Suprapubic skin (tissue), 4 donors: ENCODE results near the gene CTF1.
A peak's percentile ranks its signal among the peaks of the same experiment; 100 is the strongest.

Source experiments
- EP300 ChIP-seq: sonication (generic); formaldehyde crosslinking; IDR thresholded peaks from one replicate; pipeline ENCODE4 v1.6.1; 2017; ENCODE audit warnings: antibody characterized with exemption
- POLR2A ChIP-seq, 2 donors: fragments of 450-650 bp; IDR thresholded peaks; one replicate each; pipeline ENCODE4 v1.6.1; 2017; ENCODE audit warnings: antibody characterized with exemption in 2 of 2, mild to moderate bottlenecking in 2 of 2, moderate library complexity in 2 of 2
- POLR2AphosphoS5 ChIP-seq, 3 donors: sonication (generic); formaldehyde crosslinking; IDR thresholded peaks; one replicate each; pipeline ENCODE4 v1.6.1; 2017; ENCODE audit warnings: antibody characterized with exemption in 3 of 3
- TF ChIP-seq, protein P1 (sequence below), 2 donors: fragments of 200-600 bp in 1 of 2; fragments of 450-650 bp in 1 of 2; sonication (generic) in 1 of 2; IDR thresholded peaks; one replicate each; pipeline ENCODE4 v1.5.1; 2016 to 2019; ENCODE audit warnings: antibody characterized with exemption in 2 of 2, mild to moderate bottlenecking in 1 of 2, moderate library complexity in 1 of 2

DNA sequence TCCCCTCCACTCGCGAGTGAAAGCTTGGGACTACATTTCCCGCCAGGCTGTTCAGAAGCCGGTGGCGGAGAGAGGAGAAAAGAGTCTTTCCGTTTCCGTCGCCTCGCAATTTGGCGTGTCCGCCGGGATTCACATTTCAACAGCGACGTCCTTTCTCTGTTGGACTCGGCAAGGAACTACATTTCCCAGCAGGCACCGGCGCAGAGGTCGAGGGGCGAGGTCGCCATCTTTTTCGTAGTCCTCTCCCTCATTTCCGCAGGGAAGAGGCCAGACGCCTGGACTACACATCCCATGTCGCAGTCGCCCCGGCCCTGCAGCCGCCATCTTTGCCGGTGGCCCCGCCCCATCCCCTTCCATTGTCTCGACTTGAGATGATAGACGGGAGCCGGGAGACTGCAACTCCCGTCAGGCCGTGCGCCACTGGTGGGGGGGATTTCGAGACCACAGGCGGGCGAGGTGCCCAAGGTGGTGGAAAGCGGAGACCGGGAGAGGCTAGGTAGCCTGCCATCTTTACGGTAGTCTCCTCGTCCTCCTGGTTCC is 26.1 kb downstream of the CTF1 start:
- peak; percentile 29 to 65 (median 49) for TF ChIP-seq POLR2AphosphoS5 (IDR thresholded peaks at IDR 0.05)
- TF ChIP-seq, protein P1, sequence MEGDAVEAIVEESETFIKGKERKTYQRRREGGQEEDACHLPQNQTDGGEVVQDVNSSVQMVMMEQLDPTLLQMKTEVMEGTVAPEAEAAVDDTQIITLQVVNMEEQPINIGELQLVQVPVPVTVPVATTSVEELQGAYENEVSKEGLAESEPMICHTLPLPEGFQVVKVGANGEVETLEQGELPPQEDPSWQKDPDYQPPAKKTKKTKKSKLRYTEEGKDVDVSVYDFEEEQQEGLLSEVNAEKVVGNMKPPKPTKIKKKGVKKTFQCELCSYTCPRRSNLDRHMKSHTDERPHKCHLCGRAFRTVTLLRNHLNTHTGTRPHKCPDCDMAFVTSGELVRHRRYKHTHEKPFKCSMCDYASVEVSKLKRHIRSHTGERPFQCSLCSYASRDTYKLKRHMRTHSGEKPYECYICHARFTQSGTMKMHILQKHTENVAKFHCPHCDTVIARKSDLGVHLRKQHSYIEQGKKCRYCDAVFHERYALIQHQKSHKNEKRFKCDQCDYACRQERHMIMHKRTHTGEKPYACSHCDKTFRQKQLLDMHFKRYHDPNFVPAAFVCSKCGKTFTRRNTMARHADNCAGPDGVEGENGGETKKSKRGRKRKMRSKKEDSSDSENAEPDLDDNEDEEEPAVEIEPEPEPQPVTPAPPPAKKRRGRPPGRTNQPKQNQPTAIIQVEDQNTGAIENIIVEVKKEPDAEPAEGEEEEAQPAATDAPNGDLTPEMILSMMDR (IDR thresholded peaks at IDR 0.05), result no peak
- no peak for TF ChIP-seq POLR2A (IDR thresholded peaks at IDR 0.05)
- TF ChIP-seq EP300, result no peak
